Endothelial cell (in vitro differentiated cells): ENCODE results near the gene ZNF574. TPM values are rescaled to one million over a fixed set of nuclear protein-coding genes. Genes with fewer than 3 reads are reported as not detected.

Experiments used
- DNase-seq: peaks from one replicate; pipeline ENCODE4 v3.0.0; 2021; ENCODE audit warnings: low spot score
- H3K27ac Mint-ChIP-seq: one replicate; pipeline ENCODE4 v1.8.0; 2021; ENCODE audit warnings: mixed read lengths, inconsistent platforms; ENCODE audit not compliant: unreplicated experiment
- H3K27me3 Mint-ChIP-seq: one replicate; pipeline ENCODE4 v1.8.0; 2021; ENCODE audit warnings: mild to moderate bottlenecking, moderate library complexity, mixed read lengths, inconsistent platforms; ENCODE audit not compliant: unreplicated experiment
- H3K36me3 Mint-ChIP-seq: one replicate; pipeline ENCODE4 v1.8.0; 2021; ENCODE audit warnings: mild to moderate bottlenecking, low read depth, mixed read lengths, inconsistent platforms; ENCODE audit not compliant: unreplicated experiment
- H3K4me1 Mint-ChIP-seq: one replicate; pipeline ENCODE4 v1.8.0; 2021; ENCODE audit warnings: mild to moderate bottlenecking, mixed read lengths, inconsistent platforms; ENCODE audit not compliant: unreplicated experiment
- H3K4me3 Mint-ChIP-seq: one replicate; pipeline ENCODE4 v1.8.0; 2021; ENCODE audit warnings: mild to moderate bottlenecking, mixed read lengths, inconsistent platforms; ENCODE audit not compliant: unreplicated experiment
- H3K9me3 Mint-ChIP-seq: one replicate; pipeline ENCODE4 v1.8.0; 2021; ENCODE audit warnings: mixed read lengths, inconsistent platforms; ENCODE audit not compliant: unreplicated experiment
- CTCF ChIP-seq: fragments of 200-600 bp; sonication (generic); IDR thresholded peaks from one replicate; pipeline ENCODE4 v1.5.0; 2021; ENCODE audit warnings: antibody characterized with exemption; ENCODE audit not compliant: unreplicated experiment
- total RNA-seq: library from RNA; stranded (reverse); fragmentation: NEBNext Ultra II Directional; extraction: Animal tissue kit (Norgen Biotek cat#: 25700); gene quantifications from one replicate; pipeline ENCODE4 v1.2.1, GENCODE V29; 2021; ENCODE audit not compliant: unreplicated experiment

Gene ZNF574
- total RNA-seq, 1 donor from 2014 or later = 19.7 TPM

GRCh38 chr19:42111384-42111783 lies 35.4 kb downstream of the ZNF574 start:
- Mint-ChIP-seq H3K27ac (peak overlapping the region; percentile 2), H3K36me3 (no peaks in the 10 kb centered on the region), H3K4me1 (peaks cover 21% of the 10 kb centered on the region), H3K9me3 (no peaks in the 10 kb centered on the region), H3K4me3 (no peak overlapping the region), H3K27me3 (peaks cover 6% of the 10 kb centered on the region)
- DNase-seq = no peak
- TF ChIP-seq CTCF = no peak

GRCh38 chr19:42111811-42112210 lies 35.8 kb downstream of the ZNF574 start:
- H3K27ac Mint-ChIP-seq = no peak overlapping the region
- TF ChIP-seq CTCF = no peak
- H3K4me3 Mint-ChIP-seq = no peak overlapping the region
- H3K36me3 Mint-ChIP-seq = no peaks in the 10 kb centered on the region
- peaks cover 21% of the 10 kb centered on the region for H3K4me1 Mint-ChIP-seq
- no peaks in the 10 kb centered on the region for H3K9me3 Mint-ChIP-seq
- H3K27me3 Mint-ChIP-seq = peaks cover 6% of the 10 kb centered on the region
- no peak for DNase-seq

- peak; percentile 46 for DNase-seq
- no peaks in the 10 kb centered on the region for H3K36me3 Mint-ChIP-seq
These were observed 37.8 kb downstream of the ZNF574 start for GRCh38 chr19:42113641-42114348.

GRCh38 chr19:42114412-42114811 lies 38.4 kb downstream of the ZNF574 start:
- Mint-ChIP-seq H3K9me3 (no peaks in the 10 kb centered on the region), H3K27ac (no peak overlapping the region), H3K4me3 (no peak overlapping the region), H3K27me3 (peaks cover 5% of the 10 kb centered on the region), H3K36me3 (no peaks in the 10 kb centered on the region), H3K4me1 (peaks cover 19% of the 10 kb centered on the region)
- no peak for TF ChIP-seq CTCF
- no peak for DNase-seq

More at GRCh38 chr19:42113641-42114348, 37.8 kb downstream of the ZNF574 start:
- H3K9me3 Mint-ChIP-seq = no peaks in the 10 kb centered on the region
- H3K4me3 Mint-ChIP-seq = no peak overlapping the region
- peaks cover 7% of the 10 kb centered on the region for H3K27me3 Mint-ChIP-seq
- H3K27ac Mint-ChIP-seq = peak overlapping the region; percentile 7
- peaks cover 21% of the 10 kb centered on the region for H3K4me1 Mint-ChIP-seq
- no peak for TF ChIP-seq CTCF

- H3K4me1 Mint-ChIP-seq = peaks cover 19% of the 10 kb centered on the region
- no peak for DNase-seq
- no peak for TF ChIP-seq CTCF
- no peaks in the 10 kb centered on the region for H3K36me3 Mint-ChIP-seq
- H3K4me3 Mint-ChIP-seq = no peak overlapping the region
- no peak overlapping the region for H3K27ac Mint-ChIP-seq
- peaks cover 5% of the 10 kb centered on the region for H3K27me3 Mint-ChIP-seq
- H3K9me3 Mint-ChIP-seq = no peaks in the 10 kb centered on the region
These were observed 39.3 kb downstream of the ZNF574 start for GRCh38 chr19:42115219-42115618.
